ENCODE results near the gene DGKD.

- TF ChIP-seq CTCF (IDR thresholded peaks at IDR 0.05) = no peak
- no peak for TF ChIP-seq EZH2 (IDR thresholded peaks at IDR 0.05; ENCODE audit: borderline replicate concordance, insufficient read depth, low read depth, low read length, poor library complexity, severe bottlenecking)
Observed at GRCh38 chr2:233307565-233307964, 46.7 kb upstream of the DGKD start, which contains the start of gene SAG.
